ENCODE results near the gene TMBIM6.
"Not testable (repeated sequence)": the region's sequence is repeated elsewhere in the genome, so short reads cannot be mapped to it uniquely, and the experiment has no call there.

TMBIM6 gene

DNA sequence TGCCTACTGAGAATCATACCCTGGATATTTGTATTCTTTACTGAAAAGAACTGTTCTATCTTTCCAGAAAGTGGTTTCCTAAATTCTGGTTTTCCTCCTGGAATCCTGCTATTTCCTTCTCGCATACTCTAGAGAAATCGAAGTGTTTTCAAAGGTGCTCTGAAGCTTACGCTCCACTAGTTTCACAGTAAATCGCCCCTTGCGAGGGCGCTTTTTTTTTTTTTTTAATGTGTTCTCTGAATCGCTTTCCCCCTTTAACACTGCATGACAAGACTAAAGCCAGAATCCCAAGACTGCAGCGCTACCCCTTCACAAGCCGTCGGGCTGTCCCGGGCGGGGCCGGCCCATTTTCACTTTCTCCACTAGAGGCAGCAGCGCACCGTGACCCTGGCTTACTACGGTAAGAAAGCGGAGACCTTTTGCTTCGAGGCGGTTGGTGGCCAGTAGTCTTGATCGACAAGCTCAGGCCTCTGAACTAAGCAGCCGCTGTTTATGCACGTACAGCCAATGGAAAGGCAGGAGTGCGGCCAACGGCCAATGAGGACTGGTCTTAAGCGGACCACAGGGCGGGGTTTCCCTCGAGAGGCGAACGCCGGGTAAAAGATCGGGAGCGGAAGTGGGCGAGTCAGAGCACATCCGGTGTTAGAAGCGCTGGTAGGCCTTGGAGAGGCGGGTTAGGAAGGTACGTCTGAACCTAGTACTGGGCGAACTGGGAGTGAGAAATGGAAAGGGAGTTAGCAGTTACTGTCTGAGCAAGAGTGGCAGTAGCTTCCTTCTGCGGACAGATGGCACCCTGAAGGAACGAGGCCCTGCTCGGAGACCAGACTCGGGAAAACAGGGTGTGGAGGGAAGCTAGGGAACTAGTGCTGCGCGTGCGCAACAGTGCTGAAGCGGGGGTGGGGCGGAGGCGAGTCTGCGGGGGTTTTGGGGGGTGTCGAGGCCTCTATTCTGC, at the start of gene TMBIM6:
TSS of gene TMBIM6 (plus strand) at position 628 of the 952 bp plus-strand sequence. CDS start 10,937 bp downstream, outside the sequence.
- peak; percentile 99 for DNase-seq

- DNase-seq = no peak
Observed at GRCh38 chr12:49692851-49693250, 48.5 kb upstream of the TMBIM6 start.

GRCh38 chr12:49693931-49694444, 47.4 kb upstream of the TMBIM6 start:
- DNase-seq = no peak

- no peak for DNase-seq
Observed at GRCh38 chr12:49696723-49697122, 44.6 kb upstream of the TMBIM6 start.

- no peak for DNase-seq
Observed at GRCh38 chr12:49697808-49698207, 43.5 kb upstream of the TMBIM6 start.

DNA sequence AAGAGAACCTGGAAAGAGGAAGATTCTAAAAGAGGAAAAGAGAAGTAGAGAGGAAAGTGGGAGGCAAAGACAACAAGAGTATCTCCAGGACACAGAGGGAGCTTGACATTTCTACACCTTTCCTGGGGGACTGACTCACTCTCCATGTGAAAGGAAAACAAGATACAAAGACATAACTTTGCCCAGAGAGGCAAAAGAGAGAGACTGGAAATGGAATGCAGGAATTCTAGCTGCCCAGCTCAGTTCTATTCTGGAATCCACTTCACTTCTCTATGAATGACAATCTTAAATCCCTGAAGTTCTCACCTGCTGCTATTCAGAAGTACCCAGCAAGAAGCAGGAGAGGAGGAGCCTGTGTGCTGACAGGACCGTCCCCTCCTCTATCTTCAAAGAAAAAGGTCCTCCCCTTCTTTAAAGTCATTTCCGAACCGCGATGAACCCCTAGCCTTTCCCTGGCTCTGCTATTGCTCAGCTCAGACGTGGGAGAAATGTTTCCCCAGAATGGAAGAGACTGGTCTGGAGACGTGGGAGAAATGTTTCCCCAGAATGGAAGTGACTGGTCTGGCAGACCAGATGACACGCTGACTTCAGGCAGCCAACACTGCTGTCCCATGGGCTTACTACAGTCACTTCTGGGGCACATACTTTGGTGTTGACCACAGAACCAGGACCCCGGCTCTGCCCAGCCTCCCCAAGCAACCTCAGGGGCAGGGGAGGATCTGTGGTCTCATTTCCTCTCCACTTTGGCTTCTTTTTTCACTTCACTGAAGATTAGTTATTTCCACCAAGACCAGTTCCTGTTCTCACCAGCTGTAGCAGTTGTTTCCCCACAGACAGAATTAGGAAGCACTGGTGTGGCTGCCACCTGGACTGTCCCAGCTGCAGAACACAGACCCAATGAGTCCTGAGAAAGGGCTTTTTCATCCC, 42.5 kb upstream of the TMBIM6 start:
- DNase-seq = no peak

- no peak for DNase-seq
Observed at GRCh38 chr12:49702009-49702408, 39.3 kb upstream of the TMBIM6 start.

DNA sequence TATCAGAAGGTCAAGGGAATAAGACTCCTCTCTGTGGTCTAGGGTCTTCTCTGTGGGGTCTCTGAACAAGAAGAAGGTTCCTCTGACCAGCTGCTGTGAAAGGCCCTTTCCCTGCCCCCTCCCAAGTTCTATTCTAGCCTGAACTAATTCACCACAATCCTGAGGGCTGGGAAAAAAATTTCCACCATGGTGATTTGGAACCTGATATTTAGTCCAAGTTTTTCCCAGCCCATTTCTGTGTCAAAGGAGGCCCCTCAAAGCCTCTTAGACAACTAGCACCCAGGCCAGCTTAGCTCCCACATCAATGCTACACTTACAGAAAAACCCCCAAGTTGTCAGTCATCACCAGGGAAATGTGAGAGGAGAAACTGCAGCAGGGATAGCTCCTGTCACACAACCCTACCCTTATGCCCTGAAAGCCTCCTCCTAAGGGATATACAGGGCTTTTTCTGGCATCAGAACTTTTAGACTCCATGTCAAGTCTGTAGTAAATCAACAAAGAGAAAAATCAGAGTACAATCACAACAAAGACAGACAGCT, 38.6 kb upstream of the TMBIM6 start:
- DNase-seq = no peak

DNA sequence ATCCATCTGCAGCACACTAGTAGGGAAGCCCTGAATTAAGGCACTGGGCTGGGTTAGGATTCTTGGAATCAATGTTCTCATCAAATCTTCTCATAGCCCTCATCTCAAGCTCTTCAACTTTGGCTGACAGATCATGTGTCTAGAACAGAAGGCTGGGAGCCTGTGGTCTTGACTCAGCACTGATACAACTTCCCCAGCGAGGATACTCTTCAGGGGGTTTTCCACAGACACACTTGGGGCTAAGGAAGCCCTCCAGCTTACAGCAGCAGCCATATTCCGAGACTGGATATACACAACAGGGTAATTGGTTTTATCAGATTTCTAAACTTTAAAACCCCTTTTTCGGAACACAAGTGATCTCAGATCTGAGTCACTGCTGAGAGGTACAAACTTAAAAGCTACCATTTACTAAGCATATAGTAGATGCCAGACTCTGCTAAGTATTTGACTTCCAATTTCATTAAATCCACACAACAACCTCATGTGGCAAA, 37.7 kb upstream of the TMBIM6 start:
- DNase-seq = no peak

- DNase-seq = no peak
Observed at GRCh38 chr12:49705479-49706134, 35.8 kb upstream of the TMBIM6 start.

DNA sequence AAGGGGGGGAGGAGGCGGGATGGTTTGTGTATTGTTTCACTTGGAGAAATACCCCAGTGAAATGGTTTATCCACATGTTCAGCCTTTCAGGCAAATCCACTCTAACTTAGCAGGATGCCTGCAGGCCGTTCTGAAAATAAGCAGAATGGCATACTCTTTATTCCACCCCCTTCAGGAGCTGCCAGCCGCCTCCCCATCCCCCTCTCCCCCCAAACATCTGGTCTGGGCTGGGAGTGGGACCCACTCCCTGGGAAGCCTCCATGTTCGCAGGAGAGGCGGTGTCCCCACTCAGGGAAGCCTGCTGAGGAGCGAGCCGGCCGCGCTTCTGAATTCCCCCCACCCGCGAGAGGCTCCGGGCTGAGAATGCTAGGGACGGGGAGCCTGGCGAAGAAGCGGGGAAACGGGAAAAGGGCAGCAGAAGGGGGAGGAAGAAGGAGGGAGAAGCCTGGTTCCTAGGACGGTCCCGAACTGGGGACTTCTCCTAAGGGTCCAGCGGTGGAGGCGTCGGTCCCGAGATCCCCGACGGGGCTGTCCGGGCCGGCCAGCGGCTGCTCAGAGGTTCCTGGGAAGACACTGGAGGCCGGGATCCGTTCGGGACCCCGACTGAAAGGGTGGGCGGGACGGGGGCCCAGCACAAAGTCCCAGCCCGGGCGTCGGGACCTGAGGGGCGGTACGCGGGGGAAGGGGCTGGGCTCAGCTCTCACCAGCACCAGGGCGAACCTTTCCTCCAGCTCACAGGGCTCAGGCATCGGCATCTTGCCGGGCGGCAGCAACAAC, 34.8 kb upstream of the TMBIM6 start:
- peak; percentile 26 for DNase-seq

DNA sequence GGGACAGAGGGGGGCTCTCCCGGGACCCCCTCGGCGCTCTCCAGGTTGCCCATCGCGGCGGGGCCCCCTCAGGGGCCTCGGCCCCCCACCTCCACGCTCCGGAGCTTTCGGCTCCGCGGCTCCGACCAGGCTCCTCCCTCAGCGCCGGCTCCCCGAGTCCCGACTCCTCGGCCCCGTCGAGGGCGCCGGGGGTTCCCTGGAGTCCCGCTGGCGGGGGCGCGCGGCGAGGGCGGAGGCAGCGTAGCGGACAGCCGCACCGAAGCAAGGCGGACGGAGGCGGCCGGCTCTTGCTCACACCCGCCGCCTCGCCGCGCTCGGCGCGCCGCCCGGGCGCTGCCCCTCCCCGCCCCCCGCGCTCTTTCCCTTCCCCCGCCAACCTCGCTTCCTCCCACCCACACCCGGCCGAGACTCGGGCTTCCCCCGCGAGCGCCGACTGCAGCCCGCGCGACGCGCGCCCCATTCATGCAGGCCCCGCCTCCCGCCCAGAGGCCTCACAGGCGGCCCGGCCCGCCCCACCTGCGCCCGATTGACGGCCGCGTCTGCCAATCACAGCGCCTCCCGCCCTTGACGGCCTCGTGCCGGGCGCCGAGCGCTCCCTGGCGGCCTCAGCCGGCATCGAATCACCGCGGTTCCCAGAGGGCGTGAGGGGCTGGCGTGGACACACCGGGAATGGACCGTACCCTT, 34.1 kb upstream of the TMBIM6 start, which contains the start of gene FMNL3:
TSS of gene FMNL3 (minus strand) at position 278 of the 684 bp plus-strand sequence. CDS start at position 53, 225 bp downstream.
- DNase-seq = peak; percentile 79

GRCh38 chr12:49707812-49708147, 33.6 kb upstream of the TMBIM6 start:
- DNase-seq = no peak

GRCh38 chr12:49708851-49709250, 32.5 kb upstream of the TMBIM6 start:
- DNase-seq = no peak

DNA sequence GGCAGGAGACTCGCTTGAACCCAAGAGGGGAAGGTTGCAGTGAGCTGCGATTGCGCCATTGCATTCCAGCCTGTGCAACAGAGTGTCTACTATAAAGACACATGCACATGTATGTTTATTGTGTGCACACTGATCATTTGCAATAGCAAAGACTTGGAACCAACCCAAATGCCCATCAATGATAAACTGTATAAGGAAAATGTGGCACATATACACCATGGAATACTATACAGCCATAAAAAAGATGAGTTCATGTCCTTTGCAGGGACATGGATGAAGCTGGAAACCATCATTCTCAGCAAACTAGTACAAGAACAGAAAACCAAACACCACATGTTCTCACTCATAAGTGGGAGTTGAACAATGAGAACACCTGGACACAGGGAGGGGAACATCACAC, 27.4 kb upstream of the TMBIM6 start:
- not testable (repeated sequence) for DNase-seq

- no peak for DNase-seq
Observed at GRCh38 chr12:49716553-49716952, 24.8 kb upstream of the TMBIM6 start.

DNA sequence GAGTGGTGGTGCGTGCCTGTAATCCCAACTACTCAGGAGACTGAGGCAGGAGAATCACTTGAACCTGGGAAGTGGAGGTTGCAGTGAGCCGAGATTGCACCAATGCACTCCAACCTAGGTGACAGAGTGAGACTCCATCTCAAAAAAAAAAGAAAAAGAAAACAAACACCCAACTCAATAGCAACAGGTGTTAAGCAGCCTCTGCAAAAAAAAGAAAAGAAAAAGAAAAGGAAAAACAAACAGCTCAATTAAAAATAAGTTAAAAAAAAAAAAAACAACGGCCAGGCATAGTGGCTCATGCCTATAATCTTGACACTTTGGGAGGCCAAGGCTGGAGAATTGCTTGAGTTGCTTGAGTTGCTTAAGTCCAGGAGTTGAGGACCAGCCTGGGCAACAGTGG, 23.6 kb upstream of the TMBIM6 start:
- not testable (repeated sequence) for DNase-seq

DNA sequence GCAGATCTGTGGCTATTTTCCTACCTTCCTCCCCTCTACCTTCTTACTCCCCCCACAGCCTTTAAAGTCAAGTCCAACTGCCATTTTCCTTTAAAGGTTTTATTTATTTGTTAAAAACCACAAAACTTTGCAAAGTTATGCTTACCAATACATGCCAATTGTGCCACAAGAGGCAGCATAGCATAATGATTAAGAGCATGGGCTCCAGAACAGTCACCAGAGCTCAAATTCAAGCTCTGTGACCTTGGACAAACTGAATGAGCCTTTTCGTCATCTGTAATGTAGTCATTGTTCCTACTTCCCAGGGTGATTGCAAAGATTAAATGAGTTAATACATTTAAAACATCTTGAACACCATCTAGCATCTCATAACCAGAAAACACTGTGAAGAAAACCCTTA, 21.1 kb upstream of the TMBIM6 start:
- DNase-seq = no peak

GRCh38 chr12:49721355-49721754, 20.0 kb upstream of the TMBIM6 start:
- DNase-seq = not testable (repeated sequence)

GRCh38 chr12:49728446-49728845, 12.9 kb upstream of the TMBIM6 start:
- DNase-seq = no peak

GRCh38 chr12:49730050-49730449, 11.3 kb upstream of the TMBIM6 start:
- DNase-seq = no peak
